Ammon's horn (tissue), 1 donor: ENCODE measurements around the gene GPHN.
"Not testable (repeated sequence)": the region's sequence is repeated elsewhere in the genome, so short reads cannot be mapped to it uniquely, and the experiment has no call there.

Experiments
- DNase-seq: peaks from one replicate; pipeline ENCODE4 v3.0.0-alpha.2; 2016; ENCODE audit warnings: low spot score

Gene GPHN

GRCh38 chr14:66804141-66804540 lies 296.2 kb downstream of the GPHN start:
- DNase-seq, result no peak

- DNase-seq, result no peak
Observed at GRCh38 chr14:66813636-66814035, 305.7 kb downstream of the GPHN start.

DNA sequence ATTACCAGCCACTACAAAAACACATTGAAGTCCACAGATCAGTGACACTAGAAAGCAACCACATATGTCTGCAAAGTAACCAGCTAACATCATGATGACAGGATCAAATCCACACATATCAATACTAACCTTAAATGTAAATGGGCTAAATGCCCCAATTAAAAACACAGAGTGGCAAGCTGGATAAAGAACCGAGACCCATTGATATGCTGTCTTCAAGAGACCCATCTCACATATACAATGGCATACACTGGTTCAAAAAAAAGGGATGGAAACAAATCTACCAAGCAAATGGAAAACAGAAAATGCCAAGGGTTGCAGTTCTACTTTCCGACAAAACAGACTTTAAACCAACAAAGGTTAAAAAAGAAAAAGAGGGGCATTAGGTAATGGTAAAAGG lies 307.7 kb downstream of the GPHN start:
- DNase-seq, result no peak

DNA sequence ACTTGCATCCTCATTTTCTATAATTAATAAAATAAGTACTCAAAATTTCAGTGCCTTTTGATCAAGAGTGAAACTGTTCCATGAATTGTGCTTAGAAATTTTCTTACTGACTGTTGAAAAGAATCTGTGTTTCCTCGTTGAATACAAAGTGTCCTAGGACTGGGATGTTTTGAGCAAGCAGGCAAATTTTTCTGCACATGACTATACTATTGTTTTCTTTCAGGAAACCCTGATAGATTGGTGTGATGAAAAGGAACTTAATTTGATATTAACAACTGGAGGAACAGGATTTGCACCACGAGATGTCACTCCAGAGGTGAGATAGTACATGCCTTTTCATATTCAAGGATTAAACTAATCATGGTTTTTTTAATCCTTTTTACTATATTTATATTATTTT lies 316.3 kb downstream of the GPHN start:
- DNase-seq, result peak; percentile 21

DNA sequence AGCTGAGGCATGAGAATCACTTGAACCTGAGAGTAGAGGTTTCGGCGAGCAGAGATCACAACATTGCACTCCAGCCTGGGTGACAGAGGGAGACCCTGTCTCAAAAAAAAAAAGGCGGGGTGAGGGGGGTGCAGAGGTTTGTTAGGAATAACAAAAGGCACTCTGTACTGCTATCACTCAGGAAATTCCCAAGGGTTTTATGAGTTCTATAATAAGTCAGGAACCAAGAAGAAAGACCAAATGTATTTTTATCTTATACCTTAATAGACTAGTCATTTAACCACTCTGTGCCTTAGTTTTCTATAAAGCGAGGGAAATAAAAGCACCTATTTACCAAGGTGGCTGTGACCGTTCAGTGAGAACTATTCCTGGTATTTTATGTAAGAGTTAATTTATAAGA lies 319.2 kb downstream of the GPHN start:
- no peak for DNase-seq

DNA sequence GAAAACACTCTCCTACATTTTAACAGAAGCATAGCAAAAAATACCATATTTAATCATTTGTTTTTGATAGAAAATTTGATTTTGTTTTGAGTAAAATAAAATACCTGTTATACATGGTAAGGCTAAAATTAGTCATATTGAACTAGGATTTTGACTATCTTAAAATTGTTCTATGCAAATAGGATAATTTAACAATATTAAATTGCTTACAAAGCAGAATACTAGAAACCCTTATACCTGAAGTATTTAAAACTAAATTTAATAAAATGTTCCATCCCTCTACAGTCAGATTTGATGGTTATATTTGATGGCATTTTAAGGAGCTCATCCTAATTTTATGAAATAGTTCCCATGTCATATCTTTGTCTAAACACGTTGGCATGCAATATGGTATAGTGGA lies 323.2 kb downstream of the GPHN start:
- DNase-seq, result no peak

DNA sequence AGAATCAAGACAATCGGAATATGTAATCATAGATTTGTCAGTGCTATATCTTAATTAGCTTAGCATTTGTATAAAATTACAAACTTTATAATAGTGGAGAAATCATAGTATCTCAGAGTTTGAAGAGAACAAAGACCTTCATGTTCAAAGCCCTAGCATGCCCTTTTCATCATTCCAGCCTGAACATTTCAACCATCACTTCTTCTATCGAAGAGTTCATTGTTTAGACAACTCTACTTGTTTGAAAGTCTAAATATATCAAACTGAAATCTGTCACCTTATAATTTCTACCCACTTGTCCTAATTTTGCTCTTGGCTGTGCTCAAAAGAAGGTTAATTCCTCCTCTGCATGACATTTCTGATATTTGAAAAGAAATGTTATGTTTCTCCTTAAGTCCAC lies 325.9 kb downstream of the GPHN start:
- DNase-seq, result no peak

DNA sequence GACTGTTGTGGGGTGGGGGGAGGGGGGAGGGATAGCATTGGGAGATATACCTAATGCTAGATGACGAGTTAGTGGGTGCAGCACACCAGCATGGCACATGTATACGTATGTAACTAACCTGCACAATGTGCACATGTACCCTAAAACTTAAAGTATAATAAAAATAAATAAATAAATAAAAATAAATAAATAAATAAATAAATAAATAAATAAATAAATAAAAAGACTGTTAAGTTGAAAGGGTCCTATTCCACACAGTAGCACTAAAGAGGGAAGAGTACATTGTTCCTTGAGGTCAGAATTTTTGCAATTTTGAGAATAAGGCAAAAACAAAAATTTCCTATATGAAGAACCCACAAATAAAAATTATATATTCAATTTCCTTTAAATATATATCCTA lies 329.5 kb downstream of the GPHN start:
- DNase-seq, result not testable (repeated sequence)

DNA sequence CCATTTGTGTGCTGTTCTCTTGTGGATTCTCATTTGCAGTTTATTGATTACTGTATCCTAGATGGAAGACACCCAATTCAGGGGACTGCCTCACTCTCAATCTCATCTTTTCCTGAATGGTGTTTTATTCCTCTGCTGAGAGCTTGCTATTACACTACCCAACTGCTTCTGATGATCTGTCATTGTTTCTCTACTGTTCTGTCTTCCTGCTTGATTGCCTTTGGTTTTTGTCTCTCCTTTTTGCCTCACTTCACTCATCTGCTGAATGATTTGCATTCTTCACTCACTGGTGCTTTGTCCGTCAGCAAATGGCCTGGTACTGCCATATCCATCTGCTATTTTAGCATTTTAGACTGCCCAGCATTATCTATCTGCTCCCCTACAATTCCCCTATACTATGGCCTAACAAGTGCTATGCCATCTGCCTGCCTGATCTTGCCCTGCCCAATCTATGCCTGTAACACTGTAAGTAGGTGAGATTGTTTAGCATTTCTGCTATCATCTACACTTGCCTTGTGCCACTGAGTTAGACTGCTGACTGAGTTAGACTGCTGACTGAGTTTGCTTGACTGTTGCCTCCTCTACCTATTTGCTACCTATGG lies 335.1 kb downstream of the GPHN start:
- peak; percentile 10 for DNase-seq

DNA sequence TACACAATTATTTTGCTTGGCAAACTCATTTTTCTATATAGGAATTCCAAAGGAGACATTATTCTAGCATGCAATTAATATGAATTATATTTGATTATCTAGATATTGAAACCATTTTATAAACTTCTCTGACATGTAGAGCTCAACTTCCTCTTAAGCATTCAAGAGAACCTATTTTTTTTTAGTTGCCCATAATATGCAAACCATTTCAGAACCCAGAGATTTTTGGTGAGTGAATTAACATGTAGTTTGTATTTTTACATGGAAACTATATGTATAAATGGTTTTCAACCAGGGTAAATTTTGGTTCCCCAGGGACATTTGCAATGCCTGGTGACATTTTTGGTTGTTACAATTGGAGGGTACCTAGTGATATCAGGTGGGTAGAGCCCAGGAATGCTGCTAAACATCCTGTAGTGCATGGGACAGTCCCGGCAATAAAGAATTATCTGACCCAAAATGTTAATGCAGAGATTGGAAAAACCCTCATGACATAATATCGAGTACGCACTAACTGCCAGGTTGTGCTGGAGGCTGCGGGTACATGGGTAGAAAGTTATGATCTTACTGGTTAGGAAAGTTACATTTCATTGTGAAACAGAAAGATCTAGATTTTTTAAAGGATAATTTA lies 342.4 kb downstream of the GPHN start:
- no peak for DNase-seq

GRCh38 chr14:66853311-66853710 lies 345.4 kb downstream of the GPHN start:
- no peak for DNase-seq

DNA sequence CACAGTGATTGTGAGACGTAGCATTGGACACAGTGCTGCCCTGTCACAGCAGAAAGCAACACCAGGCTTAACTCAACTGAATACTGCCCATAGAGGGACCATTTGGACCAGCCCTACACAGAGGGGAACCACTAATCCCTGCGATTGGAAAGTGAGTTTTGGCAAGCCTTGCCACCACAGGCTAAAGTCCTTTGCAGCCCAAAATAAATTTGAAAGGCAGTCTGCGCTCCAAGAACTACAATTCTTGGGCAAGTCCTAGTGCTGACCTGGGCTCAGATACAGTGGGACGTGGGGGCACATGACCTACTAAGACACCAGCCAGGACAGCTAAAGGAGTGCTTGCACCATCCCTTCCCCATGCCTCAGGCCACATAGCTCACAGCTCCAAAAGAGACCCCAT lies 349.9 kb downstream of the GPHN start:
- no peak for DNase-seq

GRCh38 chr14:66859063-66859671 lies 351.2 kb downstream of the GPHN start:
- DNase-seq, result no peak

GRCh38 chr14:66881596-66881995 lies 373.6 kb downstream of the GPHN start:
- DNase-seq, result no peak

DNA sequence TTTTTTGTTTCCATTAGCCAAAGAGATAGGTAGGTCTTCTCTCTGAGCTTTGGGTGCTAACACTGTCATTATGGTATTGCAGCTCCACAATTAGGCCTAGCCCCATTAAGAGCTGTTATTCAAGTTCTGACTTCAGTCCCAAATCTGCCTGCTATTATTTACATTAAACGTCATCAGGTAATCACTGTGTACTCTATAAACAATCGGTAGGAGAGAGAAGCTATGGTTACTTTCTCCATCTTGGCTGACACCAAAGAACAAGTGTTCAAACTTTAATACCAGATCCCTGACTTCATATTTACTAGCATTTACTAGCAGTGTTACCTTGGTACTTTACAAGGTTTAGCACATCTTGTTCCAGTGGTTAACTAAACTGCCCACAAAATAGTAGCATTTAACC lies 376.2 kb downstream of the GPHN start:
- DNase-seq, result no peak

GRCh38 chr14:66900719-66901118 lies 392.8 kb downstream of the GPHN start:
- no peak for DNase-seq

DNA sequence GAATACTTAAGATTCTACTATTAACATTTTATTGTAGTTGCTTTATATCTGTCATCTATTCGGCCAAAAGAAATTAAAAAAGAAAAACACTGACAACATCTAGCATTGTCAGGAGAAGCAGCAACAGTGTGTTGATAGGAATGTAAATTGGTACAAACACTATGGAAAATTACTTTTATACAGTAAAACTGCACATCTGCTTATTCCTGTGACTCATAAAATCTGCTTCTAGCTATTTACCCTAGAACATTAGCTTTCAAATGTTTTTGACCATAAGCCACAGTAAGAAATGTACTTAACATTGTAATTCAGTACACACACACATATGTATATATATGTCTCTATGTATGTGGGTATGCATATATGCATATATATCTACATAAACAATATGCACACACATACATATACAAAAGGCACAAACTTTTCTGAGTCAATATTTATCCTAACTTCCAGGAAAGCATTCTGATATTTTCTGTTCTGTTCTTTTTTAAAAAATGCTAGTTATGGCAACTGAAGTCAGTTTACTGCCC lies 402.4 kb downstream of the GPHN start:
- DNase-seq, result no peak

DNA sequence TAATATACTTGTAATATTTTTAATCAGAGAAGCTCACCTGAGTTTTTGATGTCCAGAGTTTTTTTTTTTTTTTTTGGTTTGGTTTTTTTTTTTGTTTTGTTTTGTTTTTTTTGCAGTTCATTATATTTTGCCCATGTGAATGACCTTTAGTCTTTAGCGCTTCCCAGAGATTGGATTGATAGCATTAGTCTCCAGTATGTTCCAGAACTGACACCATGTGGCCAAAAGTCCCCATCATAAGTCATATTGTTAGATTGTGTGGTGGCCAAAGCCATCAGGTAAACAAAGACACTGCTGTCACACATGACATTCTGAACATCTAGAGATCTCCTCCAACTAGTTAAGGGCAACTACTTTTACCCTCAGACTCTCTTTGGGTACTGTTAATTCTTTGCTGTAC lies 408.5 kb downstream of the GPHN start:
- no peak for DNase-seq

DNA sequence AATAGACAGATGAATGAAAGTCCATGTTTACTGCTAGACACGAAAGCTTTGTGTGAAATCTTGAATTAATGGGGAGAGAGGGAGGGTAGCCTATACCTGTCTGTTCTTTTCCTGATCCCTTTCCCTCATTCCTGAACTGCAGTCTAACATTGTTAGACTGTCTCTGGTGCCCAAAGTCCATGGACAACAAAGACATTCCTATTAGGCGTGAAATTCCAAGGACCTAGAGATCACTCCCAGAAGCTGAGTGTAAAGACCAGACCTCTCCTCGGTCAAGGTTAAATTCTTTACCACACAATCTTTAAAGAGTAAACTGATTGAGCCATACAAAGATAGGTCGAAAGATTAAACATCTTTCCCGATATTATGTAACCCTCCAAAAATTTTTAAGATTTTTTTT lies 410.6 kb downstream of the GPHN start:
- DNase-seq, result no peak

- DNase-seq, result no peak
Observed at GRCh38 chr14:66920196-66920595, 412.2 kb downstream of the GPHN start.

DNA sequence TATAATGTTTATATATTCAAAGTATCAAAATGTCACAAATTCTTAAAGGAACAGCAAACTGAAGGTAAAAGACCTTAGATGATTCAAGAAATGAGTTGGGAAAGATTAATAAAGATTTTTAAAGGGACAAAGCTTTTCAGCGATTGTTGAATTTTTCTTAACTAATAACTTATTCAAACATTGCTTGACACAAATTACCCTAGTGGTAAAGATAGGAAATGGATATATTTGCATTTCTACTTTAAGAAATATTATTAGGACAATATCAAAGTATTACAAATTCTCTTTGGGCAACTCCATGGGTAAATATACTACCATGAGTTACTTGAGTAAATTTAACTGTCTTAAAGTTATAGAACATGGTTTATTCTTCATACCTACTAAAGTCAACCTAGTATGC lies 415.3 kb downstream of the GPHN start:
- no peak for DNase-seq

DNA sequence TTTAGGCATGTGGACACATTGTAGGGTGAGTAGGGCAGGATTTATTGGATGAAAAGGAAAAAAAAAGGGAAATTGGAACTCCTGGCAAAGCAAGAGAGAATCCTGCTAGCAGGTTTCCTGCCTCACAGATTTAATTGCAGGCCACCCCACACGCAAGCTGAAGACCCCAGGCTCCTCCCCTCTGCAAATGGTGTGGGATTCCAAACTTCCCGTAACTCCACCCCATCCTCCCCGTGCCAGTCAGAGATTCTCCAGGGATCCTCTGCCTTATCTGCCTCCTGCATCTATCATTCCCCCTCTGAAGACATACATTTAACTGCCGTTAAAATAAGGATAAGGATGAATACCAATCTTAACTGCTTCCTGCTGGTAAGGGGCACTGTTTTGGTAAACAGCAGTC lies 431.5 kb downstream of the GPHN start:
- no peak for DNase-seq

GRCh38 chr14:66944872-66945271 lies 436.9 kb downstream of the GPHN start:
- DNase-seq, result no peak

- DNase-seq, result no peak
Observed at GRCh38 chr14:66955159-66955558, 447.2 kb downstream of the GPHN start.
